ENCODE results near the gene EBPL. TPM values are rescaled to one million over a fixed set of nuclear protein-coding genes. Genes with fewer than 3 reads are reported as not detected.
"Not testable (repeated sequence)": the region's sequence is repeated elsewhere in the genome, so short reads cannot be mapped to it uniquely, and the experiment has no call there.

Gene EBPL
- total RNA-seq, 2 donors from 2014 or later, result 50.0 to 77.6 TPM

- TF ChIP-seq CTCF (IDR thresholded peaks at IDR 0.05), result no peak
- no peak for DNase-seq
- Histone ChIP-seq H3K4me3 (no peak overlapping the region), H3K9ac (ENCODE audit: low read depth in 2 of 2, low read length in 2 of 2) (no peak overlapping the region), H3K27me3 (no peaks in the 10 kb centered on the region), H3K27ac (no peak overlapping the region), H3K36me3 (no peaks in the 10 kb centered on the region), H3K4me1 (no peaks in the 10 kb centered on the region), H3K9me3 (no peaks in the 10 kb centered on the region)
- intact Hi-C loops (cut with DNase I), result no loop called here
Measured at GRCh38 chr13:49716615-49717014, 25.3 kb upstream of the EBPL start.

- Histone ChIP-seq H3K9me3 (no peaks in the 10 kb centered on the region), H3K4me1 (no peaks in the 10 kb centered on the region), H3K27me3 (no peaks in the 10 kb centered on the region), H3K27ac (no peak overlapping the region), H3K4me3 (no peak overlapping the region), H3K9ac (ENCODE audit: low read depth in 2 of 2, low read length in 2 of 2) (no peak overlapping the region), H3K36me3 (no peaks in the 10 kb centered on the region)
- DNase-seq, result no peak
- intact Hi-C loops (cut with DNase I), result no loop called here
- TF ChIP-seq CTCF (IDR thresholded peaks at IDR 0.05), result no peak
Measured at GRCh38 chr13:49714757-49715156, 23.5 kb upstream of the EBPL start.

GRCh38 chr13:49711218-49711863, 20.1 kb upstream of the EBPL start:
- Histone ChIP-seq H3K36me3 (no peaks in the 10 kb centered on the region), H3K9ac (ENCODE audit: low read depth in 2 of 2, low read length in 2 of 2) (no peak overlapping the region), H3K27me3 (no peaks in the 10 kb centered on the region), H3K4me3 (no peak overlapping the region), H3K9me3 (no peaks in the 10 kb centered on the region), H3K27ac (no peak overlapping the region), H3K4me1 (no peaks in the 10 kb centered on the region)
- TF ChIP-seq CTCF (IDR thresholded peaks at IDR 0.05), result no peak
- DNase-seq, result no peak
- intact Hi-C loops (cut with DNase I), result no loop called here

GRCh38 chr13:49704264-49704663, 13.0 kb upstream of the EBPL start:
- intact Hi-C loops (cut with DNase I), result not testable (repeated sequence)

GRCh38 chr13:49701491-49701890, 10.2 kb upstream of the EBPL start:
- Histone ChIP-seq H3K27ac (no peak overlapping the region), H3K4me1 (no peaks in the 10 kb centered on the region), H3K9ac (ENCODE audit: low read depth in 2 of 2, low read length in 2 of 2) (no peak overlapping the region), H3K4me3 (no peak overlapping the region), H3K9me3 (no peaks in the 10 kb centered on the region), H3K27me3 (no peaks in the 10 kb centered on the region), H3K36me3 (no peaks in the 10 kb centered on the region)
- no peak for DNase-seq
- intact Hi-C loops (cut with DNase I), result no loop called here
- no peak for TF ChIP-seq CTCF (IDR thresholded peaks at IDR 0.05)

More at GRCh38 chr13:49704264-49704663, 13.0 kb upstream of the EBPL start:
- not testable (repeated sequence) for H3K27me3 ChIP-seq; H3K36me3 ChIP-seq; H3K9ac ChIP-seq (ENCODE audit: low read depth in 2 of 2, low read length in 2 of 2); H3K4me3 ChIP-seq; H3K4me1 ChIP-seq; H3K27ac ChIP-seq; DNase-seq; H3K9me3 ChIP-seq

GRCh38 chr13:49697468-49697867, 6.2 kb upstream of the EBPL start:
- Histone ChIP-seq H3K27ac (no peak overlapping the region), H3K4me3 (no peak overlapping the region), H3K27me3 (no peaks in the 10 kb centered on the region), H3K4me1 (no peaks in the 10 kb centered on the region), H3K36me3 (no peaks in the 10 kb centered on the region), H3K9me3 (no peaks in the 10 kb centered on the region), H3K9ac (ENCODE audit: low read depth in 2 of 2, low read length in 2 of 2) (no peak overlapping the region)
- no peak for DNase-seq
- intact Hi-C loops (cut with DNase I), result no loop called here
- no peak for TF ChIP-seq CTCF (IDR thresholded peaks at IDR 0.05)

All from colonic mucosa (tissue), 4 donors.